ENCODE data around the gene CYSLTR2.

Gene CYSLTR2

GRCh38 chr13:48653472-48653939 lies at the start of gene CYSLTR2:
CYSLTR2 (plus strand) TSS chr13:48653929; CDS start chr13:48706818, 52,889 bp downstream.
- FAIRE-seq, result no peak
- DNase-seq (ENCODE audit: insufficient read length, low spot score), result no peak

- FAIRE-seq (no peak), DNase-seq (ENCODE audit: insufficient read length, low spot score) (no peak)
These were observed 38.7 kb upstream of the CYSLTR2 start for GRCh38 chr13:48615049-48615448.

GRCh38 chr13:48618937-48619336 lies 34.8 kb upstream of the CYSLTR2 start:
- FAIRE-seq (no peak), DNase-seq (ENCODE audit: insufficient read length, low spot score) (no peak)

GRCh38 chr13:48621056-48621455 lies 32.7 kb upstream of the CYSLTR2 start:
- FAIRE-seq, result no peak

GRCh38 chr13:48624016-48624415 lies 29.7 kb upstream of the CYSLTR2 start:
- FAIRE-seq, result no peak

More at GRCh38 chr13:48621056-48621455, 32.7 kb upstream of the CYSLTR2 start:
- DNase-seq (ENCODE audit: insufficient read length, low spot score), result no peak

GRCh38 chr13:48624858-48625257 lies 28.9 kb upstream of the CYSLTR2 start:
- FAIRE-seq (no peak), DNase-seq (ENCODE audit: insufficient read length, low spot score) (no peak)

More at GRCh38 chr13:48624016-48624415, 29.7 kb upstream of the CYSLTR2 start:
- no peak for DNase-seq (ENCODE audit: insufficient read length, low spot score)

GRCh38 chr13:48625413-48626076 lies 28.2 kb upstream of the CYSLTR2 start:
- FAIRE-seq (no peak), DNase-seq (ENCODE audit: insufficient read length, low spot score) (no peak)

GRCh38 chr13:48626077-48626449 lies 27.7 kb upstream of the CYSLTR2 start:
- FAIRE-seq (no peak), DNase-seq (ENCODE audit: insufficient read length, low spot score) (no peak)

- FAIRE-seq, result no peak
These were observed 26.8 kb upstream of the CYSLTR2 start for GRCh38 chr13:48626726-48627451.

GRCh38 chr13:48629277-48629676 lies 24.5 kb upstream of the CYSLTR2 start:
- FAIRE-seq (no peak), DNase-seq (ENCODE audit: insufficient read length, low spot score) (no peak)

More at GRCh38 chr13:48626726-48627451, 26.8 kb upstream of the CYSLTR2 start:
- DNase-seq (ENCODE audit: insufficient read length, low spot score), result no peak

GRCh38 chr13:48630291-48630690 lies 23.4 kb upstream of the CYSLTR2 start:
- DNase-seq (ENCODE audit: insufficient read length, low spot score) (no peak), FAIRE-seq (no peak)

GRCh38 chr13:48630773-48631172 lies 23.0 kb upstream of the CYSLTR2 start:
- no peak for DNase-seq (ENCODE audit: insufficient read length, low spot score)
- FAIRE-seq, result no peak

- DNase-seq (ENCODE audit: insufficient read length, low spot score) (no peak), FAIRE-seq (no peak)
These were observed 22.3 kb upstream of the CYSLTR2 start for GRCh38 chr13:48631441-48631840.

- no peak for DNase-seq (ENCODE audit: insufficient read length, low spot score)
- FAIRE-seq, result no peak
These were observed 20.0 kb upstream of the CYSLTR2 start for GRCh38 chr13:48633700-48634099.

GRCh38 chr13:48634636-48635035 lies 19.1 kb upstream of the CYSLTR2 start:
- DNase-seq (ENCODE audit: insufficient read length, low spot score), result no peak
- FAIRE-seq, result no peak

GRCh38 chr13:48635478-48635877 lies 18.3 kb upstream of the CYSLTR2 start:
- FAIRE-seq (no peak), DNase-seq (ENCODE audit: insufficient read length, low spot score) (no peak)

GRCh38 chr13:48636550-48636949 lies 17.2 kb upstream of the CYSLTR2 start:
- FAIRE-seq (no peak), DNase-seq (ENCODE audit: insufficient read length, low spot score) (no peak)

- no peak for FAIRE-seq
- DNase-seq (ENCODE audit: insufficient read length, low spot score), result no peak
These were observed 16.1 kb upstream of the CYSLTR2 start for GRCh38 chr13:48637601-48638000.

GRCh38 chr13:48640767-48641166 lies 13.0 kb upstream of the CYSLTR2 start:
- FAIRE-seq (no peak), DNase-seq (ENCODE audit: insufficient read length, low spot score) (no peak)

- no peak for FAIRE-seq
- no peak for DNase-seq (ENCODE audit: insufficient read length, low spot score)
These were observed 12.3 kb upstream of the CYSLTR2 start for GRCh38 chr13:48641404-48641803.

GRCh38 chr13:48642061-48642460 lies 11.7 kb upstream of the CYSLTR2 start:
- no peak for DNase-seq (ENCODE audit: insufficient read length, low spot score)

GRCh38 chr13:48643159-48643558 lies 10.6 kb upstream of the CYSLTR2 start:
- DNase-seq (ENCODE audit: insufficient read length, low spot score), result no peak
- FAIRE-seq, result no peak

More at GRCh38 chr13:48642061-48642460, 11.7 kb upstream of the CYSLTR2 start:
- FAIRE-seq, result no peak

Data from HTR-8/SVneo (cell line).